ENCODE results near the gene ARHGEF9. TPM values are rescaled to one million over a fixed set of nuclear protein-coding genes. Genes with fewer than 3 reads are reported as not detected.

ARHGEF9 gene
- total RNA-seq, 2 donors from 2014 or later: 97.9 to 116 TPM

DNA sequence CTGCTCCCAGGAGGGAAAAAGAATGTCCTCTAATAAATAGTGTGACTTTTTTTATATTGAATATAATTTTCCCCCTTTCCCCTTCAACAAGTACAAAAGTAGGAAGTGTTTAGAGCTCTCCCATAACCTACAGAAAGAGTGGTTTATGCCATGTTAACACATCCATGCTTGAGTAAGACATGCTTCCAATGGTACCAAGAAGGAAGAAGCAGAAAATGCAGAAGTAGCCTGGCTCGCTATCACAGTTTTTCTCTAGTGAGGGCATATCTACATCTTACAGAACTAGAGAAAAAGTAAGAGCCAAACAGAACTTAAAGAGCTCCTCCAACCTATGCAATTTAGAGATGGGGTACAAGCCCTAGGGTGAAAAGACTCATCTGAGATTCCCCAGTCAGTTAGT lies 82.5 kb downstream of the ARHGEF9 start:
- Histone ChIP-seq H3K27ac (no peak overlapping the region), H3K9me3 (no peaks in the 10 kb centered on the region), H3K36me3 (peaks cover 3% of the 10 kb centered on the region), H3K27me3 (replicated peaks; ENCODE audit: insufficient read depth) (no peaks in the 10 kb centered on the region), H3K4me1 (ENCODE audit: control insufficient read depth in 1 of 2, low read depth in 2 of 2) (no peaks in the 10 kb centered on the region), H3K4me3 (no peak overlapping the region)
- ATAC-seq (ENCODE audit: insufficient number of reproducible peaks, low FRiP score, low read depth) (no peak), DNase-seq (ENCODE audit: low spot score) (no peak)
- TF ChIP-seq, protein P1, sequence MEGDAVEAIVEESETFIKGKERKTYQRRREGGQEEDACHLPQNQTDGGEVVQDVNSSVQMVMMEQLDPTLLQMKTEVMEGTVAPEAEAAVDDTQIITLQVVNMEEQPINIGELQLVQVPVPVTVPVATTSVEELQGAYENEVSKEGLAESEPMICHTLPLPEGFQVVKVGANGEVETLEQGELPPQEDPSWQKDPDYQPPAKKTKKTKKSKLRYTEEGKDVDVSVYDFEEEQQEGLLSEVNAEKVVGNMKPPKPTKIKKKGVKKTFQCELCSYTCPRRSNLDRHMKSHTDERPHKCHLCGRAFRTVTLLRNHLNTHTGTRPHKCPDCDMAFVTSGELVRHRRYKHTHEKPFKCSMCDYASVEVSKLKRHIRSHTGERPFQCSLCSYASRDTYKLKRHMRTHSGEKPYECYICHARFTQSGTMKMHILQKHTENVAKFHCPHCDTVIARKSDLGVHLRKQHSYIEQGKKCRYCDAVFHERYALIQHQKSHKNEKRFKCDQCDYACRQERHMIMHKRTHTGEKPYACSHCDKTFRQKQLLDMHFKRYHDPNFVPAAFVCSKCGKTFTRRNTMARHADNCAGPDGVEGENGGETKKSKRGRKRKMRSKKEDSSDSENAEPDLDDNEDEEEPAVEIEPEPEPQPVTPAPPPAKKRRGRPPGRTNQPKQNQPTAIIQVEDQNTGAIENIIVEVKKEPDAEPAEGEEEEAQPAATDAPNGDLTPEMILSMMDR (IDR thresholded peaks at IDR 0.05): no peak

DNA sequence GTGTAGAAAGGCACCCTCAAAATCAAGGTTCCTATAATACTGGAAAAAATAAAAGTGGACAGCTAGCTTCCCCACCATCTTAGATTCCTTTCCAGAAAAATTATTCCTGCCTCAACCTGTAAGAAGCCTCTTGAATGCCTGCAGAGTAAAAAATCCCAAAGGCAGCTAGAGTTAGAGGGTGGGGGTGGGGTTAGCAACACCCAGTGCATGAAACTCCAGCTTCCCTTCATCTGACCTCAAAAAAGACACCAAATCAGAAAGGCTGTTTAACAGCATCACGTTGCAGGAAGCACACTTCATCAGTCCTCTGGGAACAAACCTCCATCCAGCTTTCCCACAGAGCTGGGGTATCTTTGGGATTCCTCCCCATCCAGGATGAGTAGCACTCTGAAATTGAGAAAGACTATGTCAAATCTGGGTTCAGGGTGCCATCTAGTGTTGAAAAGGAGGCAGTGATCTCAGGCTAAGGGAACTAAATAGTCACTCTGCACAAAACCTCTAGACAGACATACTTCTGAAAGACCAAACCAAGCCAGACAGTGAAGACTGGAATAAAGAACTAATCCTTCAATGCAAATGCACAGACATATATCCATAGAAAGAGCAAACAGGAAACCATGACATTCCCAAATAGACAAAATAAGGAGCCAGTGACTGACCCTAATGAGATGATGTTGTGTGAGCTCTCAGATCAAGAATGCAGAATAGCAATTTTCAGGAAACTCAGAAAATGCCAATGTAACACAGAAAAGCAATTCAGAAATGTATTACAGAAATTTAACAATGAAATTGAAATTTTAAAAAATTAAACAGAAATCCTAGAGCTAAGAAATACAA lies 97.9 kb downstream of the ARHGEF9 start:
- no peaks in the 10 kb centered on the region for H3K9me3 ChIP-seq
- H3K27me3 ChIP-seq (replicated peaks; ENCODE audit: insufficient read depth): no peaks in the 10 kb centered on the region
- TF ChIP-seq, protein P1 (IDR thresholded peaks at IDR 0.05): peak; percentile 32
- no peaks in the 10 kb centered on the region for H3K36me3 ChIP-seq
- no peak overlapping the region for H3K27ac ChIP-seq
- no peaks in the 10 kb centered on the region for H3K4me1 ChIP-seq (ENCODE audit: control insufficient read depth in 1 of 2, low read depth in 2 of 2)
- H3K4me3 ChIP-seq: no peak overlapping the region
- ATAC-seq (ENCODE audit: insufficient number of reproducible peaks, low FRiP score, low read depth): no peak
- DNase-seq (ENCODE audit: low spot score): no peak

DNA sequence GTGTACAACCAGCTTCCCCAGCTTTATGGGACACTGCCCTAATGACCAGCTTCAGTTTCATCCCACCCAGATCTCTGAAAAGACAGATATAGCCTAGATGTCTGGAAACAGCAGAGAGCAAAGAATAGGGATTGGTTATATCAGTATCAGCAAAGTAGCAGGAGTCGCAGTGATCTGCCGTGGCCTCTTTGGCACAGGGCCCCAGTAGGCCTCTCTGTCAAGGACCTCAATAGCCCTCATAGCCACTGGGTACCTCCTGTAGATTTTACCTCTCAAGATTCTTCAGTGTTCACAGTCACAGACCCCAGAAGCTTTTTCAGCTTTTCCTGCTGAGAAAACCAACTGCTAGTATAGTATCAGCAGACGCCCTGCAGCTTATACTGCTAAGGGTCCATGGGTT lies 104.6 kb downstream of the ARHGEF9 start:
- Histone ChIP-seq H3K4me3 (no peak overlapping the region), H3K36me3 (peaks cover 7% of the 10 kb centered on the region), H3K4me1 (ENCODE audit: control insufficient read depth in 1 of 2, low read depth in 2 of 2) (no peaks in the 10 kb centered on the region), H3K9me3 (no peaks in the 10 kb centered on the region), H3K27ac (no peak overlapping the region), H3K27me3 (replicated peaks; ENCODE audit: insufficient read depth) (no peaks in the 10 kb centered on the region)
- ATAC-seq (ENCODE audit: insufficient number of reproducible peaks, low FRiP score, low read depth) (no peak), DNase-seq (ENCODE audit: low spot score) (no peak)
- TF ChIP-seq, protein P1 (IDR thresholded peaks at IDR 0.05): no peak

DNA sequence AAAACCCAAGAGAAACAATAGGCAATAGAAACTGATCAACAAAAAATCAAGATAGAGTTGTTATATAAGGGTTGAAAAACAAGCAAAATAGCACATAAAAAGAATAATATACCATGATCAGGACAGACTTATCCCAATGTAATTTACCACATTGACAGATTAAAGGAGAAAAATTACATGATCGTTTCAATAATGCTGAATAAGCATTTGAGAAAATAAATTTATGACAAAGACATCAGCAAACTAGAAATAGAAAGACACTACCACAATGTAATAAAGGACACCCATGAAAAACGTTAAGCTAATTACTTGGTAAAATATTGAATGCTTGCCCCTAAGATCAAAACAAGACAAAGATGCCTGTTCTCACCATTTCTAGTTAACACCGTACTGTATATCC lies 105.6 kb downstream of the ARHGEF9 start:
- H3K4me1 ChIP-seq (ENCODE audit: control insufficient read depth in 1 of 2, low read depth in 2 of 2): no peaks in the 10 kb centered on the region
- H3K27me3 ChIP-seq (replicated peaks; ENCODE audit: insufficient read depth): no peaks in the 10 kb centered on the region
- H3K36me3 ChIP-seq: peaks cover 7% of the 10 kb centered on the region
- ATAC-seq (ENCODE audit: insufficient number of reproducible peaks, low FRiP score, low read depth): no peak
- DNase-seq (ENCODE audit: low spot score): no peak
- H3K4me3 ChIP-seq: no peak overlapping the region
- TF ChIP-seq, protein P1 (IDR thresholded peaks at IDR 0.05): no peak
- no peaks in the 10 kb centered on the region for H3K9me3 ChIP-seq
- no peak overlapping the region for H3K27ac ChIP-seq

DNA sequence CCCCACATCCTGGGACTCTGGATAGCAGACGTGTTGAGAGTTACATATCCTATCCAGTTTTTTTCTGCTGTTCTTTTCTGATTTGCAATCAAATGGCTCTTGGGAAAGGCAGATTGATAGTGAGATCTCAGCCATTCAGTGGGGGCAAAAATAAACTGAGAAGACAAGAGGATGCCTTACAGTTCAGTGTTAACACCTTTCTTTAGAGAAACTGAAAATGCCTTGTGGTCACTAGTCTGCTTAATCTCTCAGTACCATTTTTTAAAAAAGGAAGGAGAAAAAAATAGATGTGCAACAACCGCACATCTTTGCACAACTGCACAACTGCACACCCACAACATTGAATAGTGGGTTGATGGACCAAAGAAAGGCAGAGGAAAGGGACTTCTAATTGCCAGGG lies 109.3 kb downstream of the ARHGEF9 start:
- Histone ChIP-seq H3K27me3 (replicated peaks; ENCODE audit: insufficient read depth) (no peaks in the 10 kb centered on the region), H3K9me3 (no peaks in the 10 kb centered on the region), H3K27ac (no peak overlapping the region), H3K4me3 (no peak overlapping the region), H3K4me1 (ENCODE audit: control insufficient read depth in 1 of 2, low read depth in 2 of 2) (no peaks in the 10 kb centered on the region), H3K36me3 (peaks cover 13% of the 10 kb centered on the region)
- no peak for ATAC-seq (ENCODE audit: insufficient number of reproducible peaks, low FRiP score, low read depth)
- TF ChIP-seq, protein P1 (IDR thresholded peaks at IDR 0.05): no peak
- no peak for DNase-seq (ENCODE audit: low spot score)
